HG02884 (cell line): ENCODE data around the gene UGT1A3.
"Not testable (repeated sequence)": the region's sequence is repeated elsewhere in the genome, so short reads cannot be mapped to it uniquely, and the experiment has no call there.

Source experiments
- ATAC-seq: cut with Tn5 transposase; IDR thresholded peaks from one replicate; pipeline ENCODE4 v1.9.1; 2021; ENCODE audit warnings: mild to moderate bottlenecking, moderate library complexity; ENCODE audit not compliant: unreplicated experiment

Gene UGT1A3

GRCh38 chr2:233728723-233729301 is at the start of gene UGT1A3:
TSS of gene UGT1A3 (plus strand) at chr2:233729042. CDS start at chr2:233729127, 85 bp downstream.
- ATAC-seq: no peak

GRCh38 chr2:233679196-233679595 is 49.6 kb upstream of the UGT1A3 start:
- ATAC-seq: no peak

- no peak for ATAC-seq
Measured at GRCh38 chr2:233680361-233681045, 48.3 kb upstream of the UGT1A3 start.

GRCh38 chr2:233681521-233682099 is 47.2 kb upstream of the UGT1A3 start, which contains the start of gene UGT1A7:
TSS of gene UGT1A7 (plus strand) at chr2:233681901. CDS start at chr2:233681938, 37 bp downstream.
- no peak for ATAC-seq

GRCh38 chr2:233684640-233685039 is 44.2 kb upstream of the UGT1A3 start:
- ATAC-seq: no peak

- no peak for ATAC-seq
Measured at GRCh38 chr2:233686928-233687327, 41.9 kb upstream of the UGT1A3 start.

GRCh38 chr2:233688341-233688740 is 40.5 kb upstream of the UGT1A3 start:
- no peak for ATAC-seq

- ATAC-seq: no peak
Measured at GRCh38 chr2:233689031-233689430, 39.8 kb upstream of the UGT1A3 start.

- no peak for ATAC-seq
Measured at GRCh38 chr2:233689501-233689900, 39.3 kb upstream of the UGT1A3 start.

- no peak for ATAC-seq
Measured at GRCh38 chr2:233690444-233690843, 38.4 kb upstream of the UGT1A3 start.

- ATAC-seq: no peak
Measured at GRCh38 chr2:233691443-233692433, 37.1 kb upstream of the UGT1A3 start.

- no peak for ATAC-seq
Measured at GRCh38 chr2:233692648-233693047, 36.2 kb upstream of the UGT1A3 start, which contains the start of gene UGT1A6. TSS of gene UGT1A6 (plus strand) at chr2:233692890. CDS start at chr2:233693005, 115 bp downstream.

GRCh38 chr2:233693963-233694362 is 34.9 kb upstream of the UGT1A3 start:
- no peak for ATAC-seq

GRCh38 chr2:233698740-233699139 is 30.1 kb upstream of the UGT1A3 start:
- no peak for ATAC-seq

GRCh38 chr2:233699424-233700027 is 29.3 kb upstream of the UGT1A3 start:
- ATAC-seq: no peak

GRCh38 chr2:233700028-233700635 is 28.7 kb upstream of the UGT1A3 start:
- ATAC-seq: no peak

GRCh38 chr2:233700842-233701241 is 28.0 kb upstream of the UGT1A3 start:
- not testable (repeated sequence) for ATAC-seq

- ATAC-seq: no peak
Measured at GRCh38 chr2:233702238-233702637, 26.6 kb upstream of the UGT1A3 start.

- ATAC-seq: no peak
Measured at GRCh38 chr2:233705911-233706506, 22.8 kb upstream of the UGT1A3 start.

GRCh38 chr2:233706720-233707119 is 22.1 kb upstream of the UGT1A3 start:
- ATAC-seq: no peak
